HG02870 (cell line): ENCODE measurements around the gene C9orf50.
"Not testable (repeated sequence)": the region's sequence is repeated elsewhere in the genome, so short reads cannot be mapped to it uniquely, and the experiment has no call there.

ENCODE experiments used
- ATAC-seq: cut with Tn5 transposase; IDR thresholded peaks from one replicate; pipeline ENCODE4 v1.9.1; 2021; ENCODE audit warnings: mild to moderate bottlenecking, moderate library complexity; ENCODE audit not compliant: unreplicated experiment

Gene C9orf50, protein sequence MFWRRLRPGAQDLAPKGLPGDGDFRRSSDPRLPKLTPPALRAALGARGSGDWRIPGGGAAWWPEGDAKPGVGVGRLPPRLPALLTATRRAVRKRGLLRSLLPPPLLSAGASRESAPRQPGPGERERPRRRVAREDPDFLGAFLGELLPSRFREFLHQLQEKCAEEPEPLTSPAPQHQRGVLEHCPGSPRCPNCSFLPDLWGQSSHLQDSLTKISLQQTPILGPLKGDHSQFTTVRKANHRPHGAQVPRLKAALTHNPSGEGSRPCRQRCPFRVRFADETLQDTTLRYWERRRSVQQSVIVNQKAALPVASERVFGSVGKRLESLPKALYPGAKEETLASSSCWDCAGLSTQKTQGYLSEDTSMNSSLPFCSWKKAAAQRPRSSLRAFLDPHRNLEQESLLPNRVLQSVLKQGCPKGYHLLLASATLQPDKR

DNA sequence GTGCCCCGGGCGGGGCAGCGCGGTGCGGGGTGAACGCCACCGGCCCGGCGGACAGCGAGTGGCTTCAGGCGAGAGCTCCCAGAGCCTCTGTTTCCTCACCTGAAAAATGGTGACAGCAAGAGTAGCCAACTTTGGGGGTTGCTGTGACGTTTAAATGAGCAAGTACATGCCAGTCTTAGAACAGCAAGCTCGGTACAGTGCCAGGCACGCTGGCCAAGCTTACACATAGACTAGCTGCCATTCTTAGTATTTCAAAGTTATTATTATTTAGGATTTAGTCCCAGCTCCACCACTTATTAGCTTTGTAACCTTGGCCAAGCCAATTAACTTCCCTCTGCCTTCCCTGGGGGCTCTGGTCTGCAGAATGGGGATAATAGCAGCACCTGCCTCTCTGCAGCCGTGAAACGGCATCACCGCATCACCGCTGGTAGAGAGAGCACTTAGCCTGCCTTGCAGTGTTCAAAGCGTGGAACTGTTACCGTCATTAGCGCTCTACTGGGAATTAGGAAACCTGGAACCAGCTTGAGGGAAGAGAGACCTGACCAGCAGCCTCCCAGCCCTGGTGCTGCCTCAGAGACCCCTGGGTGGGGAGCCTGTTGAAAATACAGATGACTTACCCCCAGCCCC is at the start of gene C9orf50:
C9orf50 (minus strand) TSS at position 433 of the 627 bp plus-strand sequence. CDS start 527 bp downstream, outside the sequence.
- ATAC-seq, result no peak

DNA sequence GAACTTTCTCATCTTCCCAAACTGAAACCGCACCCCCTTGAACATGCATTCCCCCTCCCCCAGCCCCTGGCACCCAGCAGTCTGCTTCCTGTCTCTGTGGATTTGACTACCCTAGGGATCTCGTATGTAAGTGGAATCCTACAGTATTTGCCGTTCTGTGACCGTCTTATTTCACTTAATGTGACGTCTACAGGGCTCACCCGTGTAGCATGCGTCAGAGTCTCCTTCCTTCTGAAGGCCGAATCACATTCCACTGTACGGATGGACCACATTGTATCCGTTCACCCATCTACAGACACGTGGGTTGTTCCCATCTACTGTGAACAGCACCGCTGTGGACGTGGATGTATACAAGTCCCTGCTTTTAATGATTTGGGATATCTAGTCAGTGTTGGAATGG is 49.0 kb upstream of the C9orf50 start:
- ATAC-seq, result no peak

DNA sequence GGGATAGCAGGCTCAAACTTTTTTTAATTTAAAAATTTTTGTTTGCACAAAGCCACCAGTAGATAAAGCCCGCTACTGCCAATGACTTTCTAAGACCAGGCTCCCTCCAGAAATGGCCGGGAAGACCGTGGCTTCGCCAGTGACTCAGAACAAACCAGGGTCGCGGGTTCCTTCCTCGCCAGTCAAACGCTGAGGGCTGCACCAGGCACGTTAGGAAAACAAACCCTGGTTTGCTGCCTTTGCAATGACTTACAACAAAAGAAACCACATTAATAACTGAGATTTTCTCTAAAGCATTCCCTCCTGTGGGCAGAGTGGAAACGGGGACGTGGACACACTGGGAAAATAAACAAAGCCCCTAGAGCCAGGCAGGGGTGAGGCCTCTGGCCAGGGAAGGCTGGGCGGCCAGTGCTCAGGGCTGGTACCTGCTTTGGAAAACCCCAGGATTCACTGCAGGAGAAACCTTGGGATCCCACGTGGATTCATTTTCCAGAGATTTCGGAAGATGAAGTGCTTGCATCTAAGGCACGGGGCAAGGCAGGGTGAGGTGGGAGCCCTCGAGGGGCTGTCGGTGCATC is 48.3 kb upstream of the C9orf50 start:
- ATAC-seq, result no peak

DNA sequence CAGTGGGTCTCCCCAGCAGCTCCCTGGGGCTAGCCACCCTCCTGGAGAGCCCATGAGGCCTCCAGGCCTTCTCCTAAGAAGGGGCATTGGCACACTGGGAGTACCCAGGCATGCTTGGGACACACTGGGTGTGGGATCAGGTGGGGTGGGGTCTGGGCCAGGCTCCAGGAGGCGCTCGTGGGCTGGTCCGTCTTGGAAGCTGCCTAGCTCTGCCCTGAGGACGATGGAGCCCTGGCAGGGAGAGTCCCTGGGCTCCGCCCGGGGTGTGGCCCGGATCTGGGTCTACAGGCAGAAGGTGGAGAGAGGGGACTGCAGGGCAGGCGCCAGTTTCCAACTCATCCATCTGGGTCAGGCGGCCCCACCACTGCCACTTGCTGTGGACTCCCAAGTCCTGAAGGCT is 46.9 kb upstream of the C9orf50 start:
- ATAC-seq, result no peak

DNA sequence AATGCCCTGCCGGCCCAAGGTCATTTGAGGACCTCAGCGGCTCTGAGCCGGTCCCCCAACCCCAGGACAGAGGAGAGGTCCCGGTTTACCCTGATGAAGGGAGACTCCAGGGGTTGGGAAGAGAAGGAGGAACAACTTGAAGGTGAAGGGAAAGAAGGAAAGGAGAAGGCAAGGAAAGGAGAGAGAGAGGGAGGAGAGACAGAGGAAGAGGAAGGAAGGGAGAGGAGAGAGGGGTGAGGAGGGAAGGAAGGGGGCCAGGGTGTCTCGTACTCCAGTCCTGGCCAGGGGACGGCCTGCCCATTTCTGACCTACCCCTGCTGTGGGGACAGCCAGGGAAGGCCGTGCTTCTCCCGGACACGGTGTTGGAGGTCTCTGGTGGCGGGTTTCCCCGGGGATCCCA is 46.5 kb upstream of the C9orf50 start:
- no peak for ATAC-seq

DNA sequence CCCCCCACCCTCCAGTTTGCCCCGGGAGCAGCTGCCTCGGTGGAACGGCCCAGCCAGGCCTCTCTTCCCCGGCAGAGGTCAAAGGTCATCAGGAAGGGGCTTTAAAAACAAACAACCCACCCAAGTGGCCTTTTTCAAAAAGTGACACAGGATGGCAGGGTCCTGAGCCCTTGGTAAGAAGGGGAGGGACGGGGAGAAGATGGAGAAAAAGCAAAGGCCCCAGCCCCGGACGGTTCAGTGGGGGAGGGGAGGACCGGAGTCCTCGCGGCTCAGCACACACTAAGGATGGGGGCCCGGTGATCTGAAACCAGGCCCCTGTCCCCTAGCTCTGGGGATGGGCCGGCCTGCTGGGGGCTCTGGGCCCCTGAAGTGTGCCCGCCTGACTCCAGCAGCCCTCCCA is 45.7 kb upstream of the C9orf50 start:
- no peak for ATAC-seq

DNA sequence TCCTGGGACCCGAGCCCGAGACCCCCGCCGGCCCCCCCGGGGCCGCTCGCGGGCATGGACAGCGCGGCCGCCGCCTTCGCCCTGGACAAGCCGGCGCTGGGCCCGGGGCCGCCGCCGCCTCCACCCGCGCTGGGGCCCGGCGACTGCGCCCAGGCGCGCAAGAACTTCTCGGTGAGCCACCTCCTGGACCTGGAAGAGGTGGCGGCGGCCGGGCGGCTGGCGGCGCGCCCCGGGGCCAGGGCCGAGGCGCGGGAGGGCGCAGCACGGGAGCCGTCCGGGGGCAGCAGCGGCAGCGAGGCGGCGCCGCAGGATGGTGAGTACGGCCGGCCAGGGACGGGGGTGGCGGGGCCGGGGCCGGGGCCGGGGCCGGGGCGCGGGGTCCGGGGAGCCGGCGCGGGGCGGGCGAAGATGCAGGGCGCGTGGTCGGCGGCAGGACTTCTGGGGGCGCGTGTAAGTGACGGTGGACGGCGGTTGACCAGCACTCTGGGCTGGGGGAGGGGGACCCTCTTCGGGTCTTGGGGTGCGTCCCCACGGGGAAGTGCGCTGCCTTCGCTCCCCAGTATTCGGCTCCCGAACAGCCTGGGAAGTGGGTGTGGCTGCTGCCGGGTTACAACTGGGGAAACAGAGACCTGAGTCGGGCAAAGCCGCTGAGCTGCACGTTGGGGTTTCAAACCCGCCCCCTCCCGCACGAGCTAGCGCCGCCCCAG is 45.1 kb upstream of the C9orf50 start:
- ATAC-seq, result no peak

DNA sequence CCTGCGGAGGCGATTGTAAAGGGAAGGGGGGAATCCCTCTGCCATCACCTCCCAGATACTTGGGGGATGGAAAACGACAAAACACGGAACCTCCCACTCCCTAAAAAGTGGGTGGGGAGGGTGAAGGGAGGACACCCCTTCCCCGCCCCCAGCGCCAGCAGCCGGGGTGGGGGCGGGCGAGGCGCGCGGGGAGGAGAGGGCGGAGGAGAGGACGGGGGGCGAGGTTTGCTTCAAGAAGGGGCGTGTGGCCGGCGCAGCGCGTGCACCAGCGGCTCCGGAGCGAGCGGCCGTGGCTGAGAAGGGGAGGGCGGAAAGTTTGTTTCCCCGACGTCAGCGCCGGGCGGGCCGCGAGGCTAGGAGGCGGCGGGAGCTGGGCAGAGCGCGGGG is 44.5 kb upstream of the C9orf50 start, which contains the start of gene PRRX2:
PRRX2 (plus strand) TSS at position 259 of the 387 bp plus-strand sequence. CDS start 221 bp downstream, outside the sequence.
- ATAC-seq, result no peak

DNA sequence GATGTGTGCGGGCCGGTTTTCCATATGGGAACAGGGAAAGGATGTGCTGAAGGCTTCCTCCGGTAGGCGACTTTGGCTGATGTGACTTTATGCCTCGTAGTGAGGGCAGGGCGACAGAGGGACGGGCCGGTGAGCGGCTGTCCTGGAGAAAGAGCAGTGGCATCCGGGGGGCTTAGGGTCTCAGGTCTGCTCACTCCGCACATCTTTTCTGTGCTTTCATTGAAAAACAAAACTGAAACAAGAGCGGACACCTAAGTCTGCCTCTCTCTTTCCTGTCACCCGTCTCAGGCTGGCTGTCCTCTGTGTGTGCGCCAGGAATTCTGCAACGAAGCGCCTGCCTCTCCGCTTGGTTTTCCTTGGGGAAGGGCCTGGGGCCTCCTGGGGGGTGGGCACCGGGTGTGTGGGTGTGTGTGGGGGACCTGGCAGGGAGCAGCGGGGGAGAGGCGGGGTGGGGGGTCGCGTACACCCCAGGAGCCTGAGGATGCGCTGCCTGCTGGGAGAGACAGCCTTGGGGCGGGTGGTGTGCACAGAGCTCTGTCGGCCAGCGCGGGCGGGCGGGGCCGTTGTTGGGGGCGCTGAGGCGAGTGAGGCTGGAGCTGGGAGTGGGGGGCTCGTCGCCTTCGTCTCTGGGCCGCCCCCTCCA is 44.0 kb upstream of the C9orf50 start:
- no peak for ATAC-seq

DNA sequence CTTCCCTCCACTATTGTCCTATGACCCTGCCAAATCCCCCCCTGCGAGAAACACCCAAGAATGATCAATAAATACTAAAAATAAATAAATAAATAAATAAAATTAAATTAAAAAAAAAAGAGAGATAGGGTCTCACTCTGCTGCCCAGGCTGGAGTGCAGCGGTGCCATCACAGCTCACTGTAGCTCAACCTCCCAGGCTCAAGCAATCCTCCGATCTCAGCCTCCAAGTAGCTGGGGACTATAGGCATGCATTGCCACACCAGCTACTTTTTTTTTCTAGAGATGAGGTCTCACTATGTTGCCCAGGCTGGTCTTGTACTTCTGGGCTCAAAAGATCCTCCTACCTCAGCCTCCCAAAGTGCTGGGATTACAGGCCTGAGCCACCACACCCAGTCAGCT is 41.3 kb upstream of the C9orf50 start:
- ATAC-seq, result not testable (repeated sequence)

DNA sequence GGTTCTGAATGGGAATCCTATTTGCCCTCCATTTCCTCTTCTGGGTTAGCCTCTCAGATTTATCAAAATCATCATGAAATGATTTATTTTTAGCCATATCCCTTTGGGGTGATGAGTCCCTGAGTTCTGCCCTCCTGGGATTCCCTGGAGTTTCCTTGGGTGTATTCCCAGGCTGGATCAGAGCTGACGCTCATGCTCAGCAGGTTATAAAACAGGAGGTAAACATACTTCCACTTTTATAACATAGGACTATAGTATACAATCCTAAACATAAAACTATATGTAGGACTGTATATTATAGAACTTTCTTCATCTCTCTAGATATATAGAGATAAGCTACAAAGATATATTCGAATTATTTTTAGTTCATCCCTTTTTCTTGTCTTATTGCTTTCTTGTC is 40.1 kb upstream of the C9orf50 start:
- ATAC-seq, result no peak

DNA sequence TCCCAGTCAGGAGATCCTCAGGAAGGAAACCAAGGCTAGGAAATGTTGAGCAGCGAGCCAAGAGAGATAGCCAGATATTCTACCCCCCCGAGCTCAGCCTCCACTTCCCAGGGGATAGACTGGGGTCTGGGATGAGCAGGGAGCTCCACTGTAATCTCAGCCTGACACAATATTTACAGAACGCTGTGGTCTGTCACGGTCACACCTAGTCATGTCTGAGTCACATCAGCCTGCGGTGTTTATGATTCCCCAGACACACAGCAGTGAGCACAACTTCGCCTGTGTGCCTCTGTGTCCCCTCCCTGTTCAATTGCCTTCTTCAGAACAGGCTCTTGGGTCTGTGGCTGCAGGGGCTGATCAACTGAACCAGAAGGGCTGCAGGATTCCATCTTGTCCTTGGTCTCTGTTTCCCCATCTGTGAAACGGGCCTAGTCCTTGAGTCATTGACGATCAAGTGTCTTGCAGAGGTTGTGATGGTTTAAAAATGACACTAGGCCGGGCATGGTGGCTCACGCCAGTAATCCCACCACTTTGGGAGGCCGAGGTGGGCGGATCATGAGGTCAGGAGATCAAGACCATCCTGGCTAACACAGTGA is 36.0 kb upstream of the C9orf50 start:
- ATAC-seq, result no peak

DNA sequence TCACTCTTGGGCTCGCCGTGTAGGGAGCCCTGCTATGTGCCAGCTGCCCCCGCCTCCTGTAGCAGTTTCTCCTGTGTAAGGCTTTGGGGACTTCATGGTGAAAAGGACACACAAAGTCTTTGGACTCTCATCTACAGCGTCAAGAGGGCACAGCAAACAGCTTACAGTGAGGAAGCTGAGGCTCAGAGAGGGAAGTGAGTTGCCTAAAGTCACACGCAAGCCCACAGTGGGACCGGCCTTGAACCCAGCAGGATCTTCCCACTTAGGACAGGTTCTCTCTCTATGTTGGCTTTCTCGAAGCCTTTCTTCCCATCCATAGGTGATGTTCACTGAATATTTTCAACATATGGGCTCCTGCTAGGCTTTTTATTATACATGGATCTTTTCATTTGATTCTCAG is 34.8 kb upstream of the C9orf50 start:
- ATAC-seq, result no peak

DNA sequence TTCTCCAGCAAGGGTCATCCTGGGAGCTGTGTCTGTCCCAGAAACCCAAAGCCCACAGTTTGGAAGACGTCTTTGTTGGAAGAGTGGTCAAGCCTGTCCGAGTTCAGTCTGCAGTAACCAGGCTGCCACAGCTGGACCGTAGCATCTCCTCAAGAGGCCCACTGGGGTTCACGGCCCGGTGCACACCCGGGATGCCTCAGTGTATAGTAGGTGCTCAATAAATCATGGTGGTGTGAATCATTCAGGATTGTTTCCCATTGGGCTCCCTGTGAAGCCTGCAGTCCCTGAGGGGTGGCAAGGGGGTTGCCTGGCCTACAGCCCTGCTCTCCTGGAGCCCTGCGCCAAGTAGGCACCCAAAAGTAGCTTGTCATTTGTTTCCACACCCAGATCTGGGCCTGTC is 34.3 kb upstream of the C9orf50 start:
- ATAC-seq, result no peak

DNA sequence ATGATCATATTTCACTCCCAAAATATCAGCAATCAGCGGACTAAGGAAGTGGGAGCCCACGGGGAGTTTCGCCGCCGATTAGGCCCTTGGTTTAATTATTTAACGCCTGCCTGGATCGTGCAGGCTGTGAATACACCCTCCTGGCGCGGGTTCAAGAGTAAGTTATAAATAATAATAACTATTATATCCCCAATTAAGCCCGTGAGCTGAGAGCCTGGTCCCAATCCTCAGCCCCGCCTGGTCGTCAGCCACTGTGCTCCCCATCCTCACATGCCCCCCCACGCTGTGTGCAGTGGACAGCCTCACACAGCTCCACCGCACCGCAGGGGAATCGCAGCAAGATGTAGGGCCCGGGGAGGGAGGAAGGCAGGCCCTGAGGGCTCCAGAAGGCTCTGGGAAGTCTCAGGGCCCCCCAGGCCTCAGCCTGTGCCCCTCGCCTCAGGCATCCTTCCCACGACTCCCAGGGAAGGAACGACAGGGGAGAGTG is 33.7 kb upstream of the C9orf50 start:
- ATAC-seq, result no peak

DNA sequence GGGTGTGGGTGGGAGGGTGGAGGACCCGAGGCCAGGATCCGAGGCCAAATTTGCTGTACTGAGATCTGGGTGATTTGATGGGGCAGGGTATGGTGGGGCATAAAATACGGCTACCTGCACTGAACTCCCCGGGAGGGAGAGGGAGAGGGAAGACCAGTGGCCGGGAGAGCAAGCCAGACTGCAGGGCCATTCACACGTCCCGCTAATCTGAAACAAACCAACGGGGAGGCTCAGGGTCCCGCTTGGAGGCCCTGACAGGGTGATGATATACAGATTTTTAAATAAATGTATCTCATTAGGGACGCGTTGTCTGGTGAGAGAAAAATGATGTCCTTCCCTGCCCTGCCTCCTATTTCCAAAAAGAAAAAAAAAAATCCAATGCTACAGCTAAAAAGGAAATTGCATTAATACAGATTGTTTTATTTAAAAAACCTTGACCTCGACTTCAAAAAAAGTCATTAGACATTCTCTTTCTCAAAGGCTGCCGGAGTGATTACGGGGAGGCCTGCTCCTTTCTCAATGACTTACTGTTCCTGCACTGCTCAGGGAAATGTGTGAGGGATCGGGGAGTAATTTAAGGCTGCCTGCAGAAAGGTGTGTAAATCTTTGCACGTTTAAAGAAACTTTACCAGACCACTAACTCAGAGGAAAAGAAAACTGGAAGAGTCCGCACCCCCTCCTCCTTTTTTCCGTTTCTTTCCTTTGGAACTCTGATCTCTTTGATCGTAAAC is 33.1 kb upstream of the C9orf50 start:
- no peak for ATAC-seq

DNA sequence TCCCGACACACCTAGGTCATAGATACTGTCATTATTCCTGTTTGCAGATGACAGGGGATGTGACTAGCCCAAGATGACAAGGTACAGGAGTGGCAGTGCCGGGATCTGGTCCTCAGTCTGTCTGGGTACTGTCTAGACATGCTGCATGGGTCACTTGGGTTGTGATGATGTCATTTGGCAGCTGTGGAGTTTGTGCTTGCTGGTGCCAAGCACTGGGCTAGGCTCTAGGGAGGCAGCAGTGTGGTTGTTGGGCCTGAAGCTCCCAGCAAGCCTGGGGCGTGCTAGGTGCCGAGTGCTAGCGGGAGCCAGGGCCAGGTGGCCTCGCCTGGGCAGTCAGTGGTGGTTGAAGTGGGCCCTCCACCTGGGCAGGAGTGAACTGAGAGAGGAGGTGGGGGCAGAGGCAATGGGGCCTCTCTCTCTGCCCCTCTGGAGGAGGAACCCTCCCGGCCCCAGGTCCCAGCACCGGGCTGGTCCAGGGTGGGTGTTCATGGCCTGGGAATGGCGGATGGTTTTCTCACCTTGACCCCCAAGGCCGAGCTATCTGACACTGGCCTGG is 29.9 kb upstream of the C9orf50 start:
- ATAC-seq, result no peak

DNA sequence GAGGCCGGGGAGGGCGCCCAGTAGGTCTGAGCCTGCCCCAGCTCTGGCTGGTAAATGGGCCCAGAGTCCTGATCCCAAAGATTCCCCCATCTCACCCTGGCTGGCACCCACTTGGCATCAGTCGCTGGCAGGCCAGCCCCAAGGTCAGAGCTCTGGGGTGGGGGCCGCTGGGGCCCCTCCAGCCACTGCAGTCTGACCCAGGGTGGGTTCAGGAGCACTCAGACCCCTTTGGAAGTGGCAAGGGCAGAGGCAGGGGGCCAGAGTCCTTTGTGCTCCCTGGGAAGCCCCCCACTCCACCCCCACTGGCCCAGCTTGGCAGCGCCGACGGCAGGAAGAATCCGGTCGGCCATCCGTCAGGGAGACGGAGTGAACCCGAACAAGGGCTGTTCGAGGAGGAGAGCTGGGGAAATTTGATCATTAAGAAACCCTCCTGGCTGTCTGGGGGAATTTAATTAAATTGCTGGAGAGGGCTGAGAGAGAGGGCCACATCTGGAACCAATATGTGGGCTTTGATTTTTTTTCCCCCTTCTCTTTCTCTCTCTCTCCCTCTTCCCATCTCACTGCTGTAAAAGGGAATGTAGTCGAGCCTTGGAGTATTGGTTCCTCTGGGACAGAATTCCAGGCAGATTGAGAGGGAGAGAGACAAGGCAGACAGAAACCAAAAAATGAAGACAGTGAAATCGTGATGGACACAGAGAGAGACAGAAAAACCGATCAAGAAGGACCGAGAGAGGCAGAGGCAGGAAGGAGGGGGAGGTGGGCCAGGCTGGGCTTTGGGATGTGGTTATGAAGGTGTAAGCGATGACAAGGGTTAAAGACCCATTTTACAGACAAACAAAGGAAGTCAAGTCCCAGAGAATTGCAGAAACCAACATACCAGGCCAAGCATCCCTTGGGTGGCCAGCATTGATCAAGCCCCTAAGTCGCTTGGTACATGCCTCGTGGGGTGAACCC is 29.1 kb upstream of the C9orf50 start:
- ATAC-seq, result no peak
